HUES64 (cell line): Measurements from ENCODE around the gene KSR2.

Source experiments
- H3K27ac ChIP-seq: 2 replicates; pipeline ENCODE4 v1.7.0; 2013; ENCODE audit warnings: low read depth, low read length, inconsistent platforms
- H3K27me3 ChIP-seq: 2 replicates; pipeline ENCODE4 v1.6.1; 2013; ENCODE audit warnings: mild to moderate bottlenecking, low read length; ENCODE audit not compliant: insufficient read depth
- H3K36me3 ChIP-seq: 2 replicates; pipeline ENCODE4 v1.6.1; 2013; ENCODE audit warnings: mild to moderate bottlenecking, low read length; ENCODE audit not compliant: insufficient read depth
- H3K4me1 ChIP-seq: 2 replicates; pipeline ENCODE4 v1.6.1; 2013; ENCODE audit warnings: mild to moderate bottlenecking, low read length, moderate library complexity; ENCODE audit not compliant: insufficient read depth
- H3K4me3 ChIP-seq: 2 replicates; pipeline ENCODE4 v1.5.1; 2013; ENCODE audit warnings: mild to moderate bottlenecking, low read length, moderate library complexity
- H3K9ac ChIP-seq: 2 replicates; pipeline ENCODE4 v1.6.1; 2013; ENCODE audit warnings: mild to moderate bottlenecking, low read depth, low read length
- H3K9me3 ChIP-seq: 2 replicates; pipeline ENCODE4 v1.6.1; 2013; ENCODE audit warnings: low read depth, low read length; ENCODE audit not compliant: insufficient read depth
- WGBS: fragments of 150-250, 120-280 bp; methylation state at CpG from one replicate; pipeline ENCODE4 v1.1.7; 2013; ENCODE audit warnings: missing lambda C conversion rate; 5-methylcytosine and 5-hydroxymethylcytosine counted together

Gene KSR2

DNA sequence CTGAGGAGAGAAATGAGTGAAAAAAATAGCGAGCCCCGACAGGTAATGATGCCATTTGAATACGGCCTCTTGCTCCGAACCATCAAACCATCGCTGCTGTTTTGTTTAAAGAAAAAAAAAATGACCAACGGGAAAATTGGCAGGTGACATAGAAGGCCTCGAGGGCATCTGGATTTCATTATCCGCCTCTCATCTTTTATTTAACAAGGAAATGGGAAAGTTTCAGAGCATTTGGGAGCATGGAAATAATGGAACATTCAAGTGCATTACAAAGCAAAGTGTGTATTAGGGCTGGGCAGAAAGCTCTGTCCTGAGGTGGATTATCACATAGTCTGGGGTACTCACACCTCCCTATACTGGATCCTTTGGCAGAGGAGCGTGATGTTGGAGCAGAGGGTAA is 258.7 kb downstream of the KSR2 start:
- H3K9ac ChIP-seq = no peak overlapping the region
- no peak overlapping the region for H3K4me3 ChIP-seq
- H3K4me1 ChIP-seq = no peaks in the 10 kb centered on the region
- no peaks in the 10 kb centered on the region for H3K36me3 ChIP-seq
- no peak overlapping the region for H3K27ac ChIP-seq
- no peaks in the 10 kb centered on the region for H3K9me3 ChIP-seq
- no peaks in the 10 kb centered on the region for H3K27me3 ChIP-seq
- WGBS = 93% methylated on average over 9 of the region's 9 CpGs

DNA sequence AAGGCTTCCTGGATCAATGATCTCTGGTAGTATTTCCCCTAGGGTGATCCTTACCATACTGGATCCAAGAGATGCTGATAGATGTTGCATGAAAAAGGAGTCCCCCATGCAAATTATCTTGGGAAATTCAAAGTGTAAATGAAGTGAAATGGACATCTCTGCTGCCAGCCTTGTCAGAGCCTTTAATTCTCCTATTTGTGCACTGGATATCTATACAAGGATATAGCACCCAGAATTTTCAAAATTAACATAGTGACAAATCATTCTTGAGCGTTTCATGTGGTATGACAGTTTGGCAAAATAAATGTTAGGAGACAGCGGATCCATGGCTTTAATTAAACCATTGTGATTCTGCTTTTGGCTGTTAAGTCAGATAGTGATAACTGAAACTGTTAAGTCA is 260.9 kb downstream of the KSR2 start:
- Histone ChIP-seq H3K4me1 (peaks cover 10% of the 10 kb centered on the region; the same call in 1 of the 2 replicates), H3K9ac (no peak overlapping the region), H3K9me3 (no peaks in the 10 kb centered on the region), H3K36me3 (no peaks in the 10 kb centered on the region), H3K27ac (no peak overlapping the region), H3K4me3 (no peak overlapping the region), H3K27me3 (no peaks in the 10 kb centered on the region)
- 97% methylated on average over 2 of the region's 2 CpGs for WGBS

DNA sequence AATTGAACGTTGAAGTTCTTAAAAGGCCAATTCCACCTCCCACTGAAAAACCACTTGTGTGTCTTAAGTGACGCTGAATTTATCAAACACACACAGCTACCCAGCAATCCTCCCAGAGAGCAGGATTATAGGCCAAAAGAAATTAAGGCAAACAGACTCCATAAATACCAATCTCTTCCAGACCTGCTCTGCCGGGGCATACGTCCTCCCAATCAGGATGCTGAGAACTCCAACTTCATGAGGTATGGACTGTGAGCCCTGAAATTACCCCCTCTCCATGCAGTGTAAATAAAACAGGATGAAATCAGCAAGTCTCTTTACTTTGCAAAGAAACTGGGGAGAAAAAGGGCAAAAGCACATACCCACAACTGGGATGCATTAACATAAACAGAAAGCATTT is 265.2 kb downstream of the KSR2 start:
- Histone ChIP-seq H3K27me3 (no peaks in the 10 kb centered on the region), H3K9ac (no peak overlapping the region), H3K4me3 (no peak overlapping the region), H3K4me1 (peaks cover 10% of the 10 kb centered on the region; the same call in 1 of the 2 replicates), H3K9me3 (no peaks in the 10 kb centered on the region), H3K36me3 (no peaks in the 10 kb centered on the region), H3K27ac (no peak overlapping the region)
- WGBS = 83% methylated on average over 4 of the region's 4 CpGs

DNA sequence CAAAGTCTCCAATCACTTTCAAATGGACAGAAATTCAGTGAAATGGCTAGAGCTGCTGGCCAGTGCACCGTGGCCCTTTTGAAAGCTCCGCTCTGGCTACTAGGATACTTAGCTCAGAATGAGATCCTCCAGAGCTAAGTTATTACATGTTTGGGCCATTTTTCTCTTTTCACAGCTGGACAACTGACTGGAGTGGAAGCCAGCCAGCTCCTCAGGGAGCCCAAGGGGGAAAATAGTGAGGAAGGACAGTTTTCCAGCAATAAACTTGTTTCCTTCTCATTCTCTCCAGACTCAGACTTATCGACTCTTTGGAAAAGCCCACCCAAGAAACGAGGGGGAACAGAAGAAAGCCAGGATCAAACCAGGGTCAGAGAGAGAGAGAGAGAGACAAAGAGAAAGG is 266.0 kb downstream of the KSR2 start:
- H3K36me3 ChIP-seq = no peaks in the 10 kb centered on the region
- no peak overlapping the region for H3K4me3 ChIP-seq
- 94% methylated on average over 4 of the region's 4 CpGs for WGBS
- H3K9ac ChIP-seq = no peak overlapping the region
- H3K27ac ChIP-seq = no peak overlapping the region
- H3K4me1 ChIP-seq = peaks cover 10% of the 10 kb centered on the region; the same call in 1 of the 2 replicates
- no peaks in the 10 kb centered on the region for H3K27me3 ChIP-seq
- H3K9me3 ChIP-seq = no peaks in the 10 kb centered on the region

DNA sequence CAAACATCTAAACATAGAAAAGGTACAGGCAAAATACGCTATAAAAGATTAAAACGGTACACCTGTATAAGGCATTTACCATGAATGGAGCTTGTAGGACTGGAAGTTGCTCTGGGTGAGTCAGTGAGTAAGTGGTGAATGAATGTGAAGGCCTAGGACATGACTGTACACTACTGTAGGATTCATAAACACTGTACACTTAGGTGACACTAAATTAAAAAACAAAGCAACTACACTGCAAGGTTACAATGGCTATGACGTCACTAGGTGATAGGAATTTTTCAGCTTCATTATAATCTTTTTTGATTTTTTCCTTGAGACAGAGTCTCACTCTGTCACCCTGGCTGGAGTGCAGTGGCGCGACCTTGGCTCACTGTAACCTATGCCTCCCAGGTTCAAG is 269.2 kb downstream of the KSR2 start:
- Histone ChIP-seq H3K36me3 (no peaks in the 10 kb centered on the region), H3K4me1 (peaks cover 10% of the 10 kb centered on the region; the same call in 1 of the 2 replicates), H3K9me3 (no peaks in the 10 kb centered on the region), H3K27ac (no peak overlapping the region), H3K9ac (no peak overlapping the region), H3K27me3 (no peaks in the 10 kb centered on the region), H3K4me3 (no peak overlapping the region)
- WGBS = 97% methylated on average over 5 of the region's 5 CpGs

DNA sequence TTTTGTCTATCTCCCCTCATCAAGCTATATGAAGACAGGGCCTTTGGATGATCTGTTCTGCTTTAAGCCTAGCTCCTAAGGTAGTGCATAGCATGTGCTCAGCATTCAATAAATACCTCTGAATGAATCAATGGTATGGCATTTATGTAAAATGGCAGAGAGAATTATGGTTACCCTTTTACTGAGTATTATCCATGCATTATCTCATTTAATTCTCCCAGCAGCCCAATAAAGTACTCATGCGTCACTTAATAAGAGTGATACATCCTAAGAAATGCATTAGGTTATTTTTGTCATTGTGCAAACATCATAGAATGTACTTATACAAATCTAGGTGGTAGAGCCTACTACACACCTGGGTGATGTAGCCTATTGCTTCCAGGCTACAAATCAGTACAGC is 269.7 kb downstream of the KSR2 start:
- Histone ChIP-seq H3K9ac (no peak overlapping the region), H3K36me3 (no peaks in the 10 kb centered on the region), H3K27ac (no peak overlapping the region), H3K27me3 (no peaks in the 10 kb centered on the region), H3K4me1 (peaks cover 7% of the 10 kb centered on the region; the same call in 1 of the 2 replicates), H3K9me3 (no peaks in the 10 kb centered on the region), H3K4me3 (no peak overlapping the region)
- no CpG with 5 or more reads among the region's 1 CpG for WGBS

DNA sequence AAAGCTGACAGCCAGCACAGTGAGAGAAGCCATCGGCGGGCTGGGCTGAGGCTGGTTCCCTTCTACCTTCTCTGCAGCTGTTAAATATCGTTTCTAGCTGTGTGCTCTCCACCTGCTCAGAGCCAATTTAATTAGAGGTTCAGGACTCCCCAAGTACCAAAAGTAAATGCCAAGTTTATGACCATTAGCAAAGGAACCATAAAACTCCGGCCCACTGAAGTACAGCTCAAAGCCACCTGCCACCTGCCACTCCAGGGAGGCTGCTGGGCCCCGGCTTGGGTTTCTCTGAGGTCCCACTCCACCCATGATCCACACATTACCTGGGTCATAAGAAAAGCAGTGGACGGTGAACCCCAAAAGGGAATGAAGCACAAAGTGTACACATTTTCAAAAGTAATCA is 272.8 kb downstream of the KSR2 start:
- Histone ChIP-seq H3K9ac (no peak overlapping the region), H3K27me3 (no peaks in the 10 kb centered on the region), H3K4me3 (no peak overlapping the region), H3K4me1 (peaks cover under 1% of the 10 kb centered on the region; the same call in 1 of the 2 replicates), H3K27ac (no peak overlapping the region), H3K36me3 (no peaks in the 10 kb centered on the region), H3K9me3 (0 out of 2 replicates have a peak, but pooled peaks cover 4% of the 10 kb centered on the region)
- WGBS = 91% methylated on average over 6 of the region's 6 CpGs

DNA sequence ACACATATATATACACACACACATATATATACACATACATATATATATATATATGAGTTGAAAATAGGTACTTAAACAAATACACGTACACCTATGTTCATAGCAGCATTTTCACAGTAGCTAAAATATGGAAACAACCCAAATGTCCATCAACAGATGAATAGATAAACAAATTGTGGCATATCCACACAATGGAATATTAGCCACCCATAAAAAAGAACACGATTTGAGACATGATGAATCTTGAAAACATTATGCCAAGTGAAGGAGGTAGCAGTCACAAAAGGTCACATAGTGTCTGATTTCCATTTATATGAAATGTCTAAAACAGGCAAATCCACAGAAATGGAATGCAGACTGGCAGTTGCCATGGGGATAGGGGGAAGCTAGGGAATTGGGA is 276.3 kb downstream of the KSR2 start:
- no peak overlapping the region for H3K4me3 ChIP-seq
- no peak overlapping the region for H3K27ac ChIP-seq
- peaks cover 6% of the 10 kb centered on the region; the same call in 1 of the 2 replicates for H3K4me1 ChIP-seq
- no peaks in the 10 kb centered on the region for H3K27me3 ChIP-seq
- H3K36me3 ChIP-seq = no peaks in the 10 kb centered on the region
- WGBS = 100% methylated on average over 1 of the region's 2 CpGs
- H3K9ac ChIP-seq = no peak overlapping the region
- 0 out of 2 replicates have a peak, but pooled peaks cover 4% of the 10 kb centered on the region for H3K9me3 ChIP-seq

DNA sequence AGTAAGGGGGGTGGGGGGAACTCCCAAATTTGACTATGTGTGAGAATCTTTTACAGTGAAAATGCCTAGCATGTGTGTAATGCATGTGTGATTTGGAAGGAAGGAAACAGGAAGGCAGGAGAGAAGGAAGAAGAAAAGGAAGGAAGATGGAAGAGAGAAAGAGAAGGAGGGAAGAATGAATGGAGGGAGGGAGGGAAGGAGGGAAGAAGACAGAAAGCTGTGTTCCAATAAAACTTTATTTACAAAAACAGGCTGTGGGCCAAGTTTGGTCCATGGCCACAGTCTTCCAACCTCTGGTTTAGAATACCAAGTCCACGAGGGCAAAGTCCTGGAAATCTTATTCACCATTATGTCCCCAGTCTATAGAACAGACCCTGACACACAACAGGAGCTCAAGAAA is 278.9 kb downstream of the KSR2 start:
- Histone ChIP-seq H3K9ac (no peak overlapping the region), H3K36me3 (no peaks in the 10 kb centered on the region), H3K27me3 (no peaks in the 10 kb centered on the region), H3K9me3 (0 out of 2 replicates have a peak, but pooled peaks cover 4% of the 10 kb centered on the region), H3K4me1 (peaks cover 24% of the 10 kb centered on the region), H3K27ac (no peak overlapping the region), H3K4me3 (no peak overlapping the region)
- WGBS = 80% methylated on average over 1 of the region's 1 CpG

DNA sequence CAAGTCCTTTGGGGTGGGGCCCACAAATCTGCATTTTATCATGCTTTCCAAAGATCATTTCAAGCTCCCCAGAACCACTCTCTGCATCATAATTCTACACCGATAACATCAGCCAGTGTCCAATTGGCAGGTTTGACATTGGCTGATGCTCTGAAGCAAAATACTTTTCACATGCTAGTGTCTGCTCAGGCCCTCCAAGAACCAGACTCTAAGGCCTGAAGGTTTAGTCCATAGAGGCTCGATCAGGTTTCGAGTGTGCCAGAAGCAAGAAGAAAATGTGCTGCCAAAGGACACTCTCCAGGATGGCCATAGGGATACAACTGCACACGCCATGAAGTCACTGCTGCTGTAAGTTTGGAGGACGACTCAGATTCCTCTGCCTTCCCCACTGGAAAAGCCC is 280.3 kb downstream of the KSR2 start:
- peaks cover 24% of the 10 kb centered on the region for H3K4me1 ChIP-seq

DNA sequence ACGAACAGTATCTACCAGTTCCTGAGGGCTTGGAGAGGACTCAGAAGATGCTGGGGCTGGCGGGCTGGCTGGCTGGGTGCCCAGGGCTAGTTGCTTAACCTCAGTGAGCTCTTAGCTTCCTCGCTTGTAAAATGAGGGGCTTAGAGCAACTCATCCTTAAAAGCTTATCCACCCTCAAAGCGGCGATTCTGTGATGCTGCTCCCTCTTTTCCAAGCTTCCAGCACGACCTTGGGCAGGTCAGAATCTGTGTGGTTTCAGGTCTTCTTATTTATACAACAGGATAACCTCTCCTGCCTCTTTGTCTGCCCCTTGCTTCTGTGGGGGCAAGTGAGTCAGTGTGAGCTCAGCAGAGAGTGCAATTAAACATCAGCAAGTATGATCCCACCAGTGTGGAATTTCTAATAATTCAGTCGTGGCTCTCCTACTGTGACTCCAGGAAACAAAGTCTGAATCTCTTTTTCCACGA is 281.8 kb downstream of the KSR2 start:
- no peak overlapping the region for H3K9ac ChIP-seq
- H3K4me1 ChIP-seq = peaks cover 24% of the 10 kb centered on the region
- WGBS = 69% methylated on average over 8 of the region's 8 CpGs
- no peaks in the 10 kb centered on the region for H3K9me3 ChIP-seq
- H3K4me3 ChIP-seq = no peak overlapping the region
- H3K27me3 ChIP-seq = no peaks in the 10 kb centered on the region
- no peak overlapping the region for H3K27ac ChIP-seq
- no peaks in the 10 kb centered on the region for H3K36me3 ChIP-seq

More for the DNA sequence above, 280.3 kb downstream of the KSR2 start:
- 92% methylated on average over 5 of the region's 5 CpGs for WGBS
- H3K27me3 ChIP-seq = no peaks in the 10 kb centered on the region
- no peak overlapping the region for H3K9ac ChIP-seq
- H3K4me3 ChIP-seq = no peak overlapping the region
- no peaks in the 10 kb centered on the region for H3K36me3 ChIP-seq
- 0 out of 2 replicates have a peak, but pooled peaks cover 4% of the 10 kb centered on the region for H3K9me3 ChIP-seq
- no peak overlapping the region for H3K27ac ChIP-seq

DNA sequence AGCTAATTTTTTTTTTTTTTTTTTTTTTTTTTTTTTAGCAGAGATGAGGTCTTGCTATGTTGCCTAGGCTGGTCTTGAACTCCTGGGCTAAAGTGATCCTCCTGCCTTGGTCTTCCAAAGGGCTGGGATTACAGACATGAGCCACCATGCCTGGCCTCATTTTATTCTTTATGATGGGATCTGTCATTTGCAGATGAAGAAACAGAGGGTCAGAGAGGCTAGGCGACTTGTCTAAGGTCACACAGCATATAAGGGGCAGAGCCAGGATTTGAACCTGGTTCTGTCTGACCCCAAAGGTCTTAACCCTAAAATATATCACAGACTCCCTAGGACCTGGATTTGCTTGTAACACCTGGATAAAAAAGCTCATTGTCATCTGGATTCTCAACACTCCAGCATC is 282.6 kb downstream of the KSR2 start:
- no peak overlapping the region for H3K4me3 ChIP-seq
- H3K9ac ChIP-seq = no peak overlapping the region
- WGBS = 84% methylated on average over 1 of the region's 1 CpG
- no peaks in the 10 kb centered on the region for H3K27me3 ChIP-seq
- H3K9me3 ChIP-seq = no peaks in the 10 kb centered on the region
- no peak overlapping the region for H3K27ac ChIP-seq
- no peaks in the 10 kb centered on the region for H3K36me3 ChIP-seq
- peaks cover 24% of the 10 kb centered on the region for H3K4me1 ChIP-seq
